Stimulated activated CD8-positive, alpha-beta memory T cell treated with anti-CD3 and anti-CD28 coated beads, Interleukin-12 subunit alpha, Interleukin-12 subunit beta, amount 100 ng/mL, for 24 hours (primary cell): ENCODE data around the gene ZFAND6.
A peak's percentile ranks its signal among the peaks of the same experiment; 100 is the strongest.

ENCODE experiments used
- DNase-seq: peaks from one replicate; pipeline ENCODE4 v3.0.0-alpha.2; 2020; ENCODE audit errors: extremely low read depth

The ZFAND6 gene

DNA sequence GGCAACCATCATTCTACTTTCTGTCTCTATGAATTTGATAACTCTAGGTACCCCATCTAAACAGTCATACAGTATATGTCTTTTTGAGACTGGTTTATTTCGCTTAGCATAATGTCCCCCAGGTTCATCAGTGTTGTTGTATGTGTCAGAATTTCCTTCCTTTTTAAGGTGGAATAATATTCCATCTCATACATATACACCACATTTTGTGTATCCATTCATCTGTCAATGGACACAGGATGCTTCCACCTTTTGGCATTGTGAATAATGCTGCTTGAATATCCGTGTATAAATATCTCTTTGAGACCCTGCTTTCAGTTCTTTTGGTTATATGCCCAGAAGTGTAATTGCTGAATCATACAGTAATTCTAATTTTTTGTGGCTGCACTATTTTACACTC, 10.4 kb upstream of the ZFAND6 start:
- DNase-seq, result no peak

GRCh38 chr15:80052597-80053304, 6.7 kb upstream of the ZFAND6 start:
- no peak for DNase-seq

DNA sequence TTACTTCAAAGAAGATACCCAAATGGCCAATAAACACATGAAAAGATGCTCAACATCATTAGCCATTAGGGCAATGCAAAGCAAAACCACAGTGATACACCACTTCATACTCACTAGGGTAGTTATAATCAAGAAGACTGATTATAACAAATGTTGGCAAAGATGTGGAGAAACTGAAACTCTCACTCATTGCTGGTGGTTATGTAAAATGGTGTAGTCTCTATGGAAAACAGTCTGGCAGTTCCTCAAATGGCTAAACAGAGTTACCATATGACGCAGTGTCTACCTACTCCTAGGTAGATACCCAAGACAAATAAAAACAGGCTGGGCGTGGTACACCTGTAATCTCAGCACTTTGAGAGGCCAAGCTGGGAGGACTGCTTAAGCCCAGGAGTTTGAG, 3.5 kb upstream of the ZFAND6 start:
- DNase-seq, result no peak

DNA sequence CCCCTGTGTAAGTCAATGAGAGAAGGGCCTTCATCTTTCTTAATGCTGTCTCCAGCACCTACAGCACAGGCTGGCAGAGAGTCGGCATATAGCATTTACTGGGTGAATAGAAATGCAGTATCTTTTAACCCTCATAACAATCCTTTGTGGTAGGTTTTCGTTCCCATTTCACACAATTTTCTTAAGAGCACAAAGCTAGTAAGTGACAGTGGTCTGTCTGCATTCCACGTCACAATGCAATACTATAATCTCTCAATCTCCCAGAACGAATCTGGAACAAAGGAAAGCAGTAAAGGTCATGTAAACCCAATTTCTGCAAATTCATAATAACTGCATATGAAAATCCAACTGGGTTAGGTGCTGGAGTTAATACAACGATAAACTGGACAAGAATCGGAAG, 1.4 kb upstream of the ZFAND6 start:
- DNase-seq, result no peak

DNA sequence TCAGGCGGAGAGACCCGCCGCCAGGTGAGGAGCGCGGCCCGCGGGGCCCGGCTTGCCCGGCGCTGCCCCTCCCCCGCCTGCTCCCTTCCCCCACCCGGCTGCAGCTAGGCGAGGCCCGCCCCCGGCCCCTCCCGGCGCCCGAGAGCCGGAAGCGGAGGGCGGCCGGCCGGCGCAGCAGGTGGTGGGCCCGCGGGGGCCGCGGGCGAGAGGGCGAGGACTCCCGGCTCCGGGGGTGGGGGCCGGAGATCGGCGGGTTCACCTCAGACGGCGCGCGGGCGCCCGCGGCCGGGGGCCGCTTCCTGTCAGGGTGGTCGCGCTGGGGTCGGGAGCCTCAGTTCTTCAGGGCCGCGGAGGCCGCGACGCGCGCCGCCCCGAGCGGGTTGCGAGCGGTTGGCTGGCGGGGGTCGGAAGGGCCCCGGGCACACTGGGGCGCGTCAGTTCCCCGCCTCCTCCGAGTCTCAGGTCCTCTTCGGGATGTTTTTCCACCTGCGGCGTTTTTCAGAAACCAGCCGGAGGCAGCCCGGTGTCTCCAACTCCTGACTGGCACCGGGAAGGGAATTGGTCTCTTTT, 395 bp downstream of the ZFAND6 start:
- DNase-seq, result peak; percentile 58

- DNase-seq, result no peak
Measured at GRCh38 chr15:80060356-80061006, 1.0 kb downstream of the ZFAND6 start.

DNA sequence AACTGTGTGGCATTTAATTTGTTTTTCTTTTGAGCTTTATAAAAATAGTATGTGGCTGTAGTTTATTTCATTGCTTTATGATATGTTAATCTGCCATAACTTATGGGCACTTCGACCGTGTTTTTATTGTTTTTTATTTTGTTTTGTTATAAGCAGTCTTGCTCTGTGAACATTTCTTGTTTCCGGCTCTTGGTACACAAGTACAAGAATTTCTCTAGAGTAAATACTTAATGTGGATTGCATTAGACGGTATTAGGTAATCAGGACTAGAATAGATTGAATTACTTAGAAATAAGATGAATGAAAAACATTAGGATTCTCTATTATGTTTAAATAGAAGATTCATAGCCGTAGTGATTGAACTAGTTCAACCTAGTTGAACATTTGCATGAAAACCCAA, 2.1 kb downstream of the ZFAND6 start:
- DNase-seq, result no peak

GRCh38 chr15:80066912-80067311, 7.4 kb downstream of the ZFAND6 start:
- no peak for DNase-seq

DNA sequence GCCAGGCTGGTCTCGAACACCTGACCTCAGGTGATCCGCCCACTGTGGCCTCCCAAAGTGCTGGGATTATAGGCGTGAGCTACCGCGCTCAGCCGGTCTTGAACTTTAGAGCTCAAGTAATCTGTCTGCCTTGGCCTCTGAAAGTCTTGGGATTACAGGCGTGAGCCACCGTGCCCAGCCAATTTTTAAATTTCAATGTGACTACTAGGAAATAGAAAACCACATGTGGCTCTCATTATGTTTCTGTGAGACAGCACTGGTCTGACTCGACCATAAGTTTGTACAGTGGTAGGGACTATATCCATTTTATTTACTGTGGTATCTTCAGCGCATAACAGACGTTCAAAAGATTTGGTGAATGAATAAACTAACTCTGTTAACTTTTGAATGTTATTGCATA, 9.1 kb downstream of the ZFAND6 start:
- no peak for DNase-seq

DNA sequence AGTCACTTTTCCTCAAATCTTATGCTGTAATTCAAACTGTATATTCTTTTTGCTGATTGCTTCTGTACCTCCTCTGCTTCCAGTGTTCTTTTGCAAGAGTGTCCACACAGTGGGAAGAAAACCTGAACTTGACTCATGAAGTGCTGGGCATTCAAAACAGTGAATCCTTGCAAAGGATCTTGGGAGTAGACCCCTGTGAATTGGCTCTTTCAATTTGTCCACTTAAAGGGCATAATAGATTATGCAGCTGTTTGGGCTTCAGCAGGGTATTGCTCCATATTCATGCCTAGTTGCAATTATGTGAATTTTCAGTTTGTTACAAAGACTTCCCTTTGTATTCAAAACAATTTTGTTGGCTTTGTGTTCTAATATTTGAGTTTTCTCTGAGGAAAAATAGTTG, 11.4 kb downstream of the ZFAND6 start:
- DNase-seq, result no peak

DNA sequence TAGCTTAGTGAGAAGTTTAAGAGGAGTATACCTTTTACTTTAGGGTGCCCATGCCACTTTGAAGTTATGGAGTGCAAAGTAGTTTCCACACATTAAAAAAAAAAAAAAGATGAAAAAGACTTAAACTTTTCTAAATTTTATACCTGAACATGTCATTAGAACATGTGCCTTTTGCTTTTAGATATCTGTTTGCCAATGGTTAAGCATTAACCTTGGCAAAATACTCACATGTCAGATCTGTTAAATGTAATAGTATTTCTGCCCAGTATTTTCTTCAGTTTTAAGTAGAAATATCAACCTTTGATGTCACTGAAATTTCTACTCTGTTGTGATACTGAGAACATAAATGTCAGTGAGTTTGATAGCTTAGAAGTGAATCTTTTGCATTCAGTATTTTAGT, 12.2 kb downstream of the ZFAND6 start:
- no peak for DNase-seq

- no peak for DNase-seq
Measured at GRCh38 chr15:80072285-80072994, 13.0 kb downstream of the ZFAND6 start.

GRCh38 chr15:80073197-80073596, 13.7 kb downstream of the ZFAND6 start:
- no peak for DNase-seq

GRCh38 chr15:80076321-80077318, 17.1 kb downstream of the ZFAND6 start:
- DNase-seq, result no peak

GRCh38 chr15:80081390-80081789, 21.9 kb downstream of the ZFAND6 start:
- no peak for DNase-seq

DNA sequence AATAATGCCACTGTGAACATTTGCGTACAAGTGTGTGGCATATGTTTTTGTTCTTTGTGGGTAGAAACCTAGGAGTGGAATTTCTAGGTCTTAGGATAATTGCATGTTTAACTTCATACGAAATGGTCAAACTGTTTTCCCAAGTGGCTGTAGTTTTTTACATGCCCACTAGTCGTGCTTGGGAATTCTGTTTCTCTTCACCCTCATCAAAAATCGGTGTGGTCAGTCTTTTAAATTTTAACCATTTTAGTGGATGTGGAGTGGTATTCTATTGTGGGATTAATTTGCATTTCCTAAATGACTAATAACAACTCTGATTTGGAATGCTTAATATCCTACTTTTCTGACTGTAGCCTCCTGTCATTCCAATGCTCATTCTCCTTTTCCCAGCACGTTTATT, 27.6 kb downstream of the ZFAND6 start:
- DNase-seq, result no peak

- no peak for DNase-seq
Measured at GRCh38 chr15:80090041-80090440, 30.6 kb downstream of the ZFAND6 start.

DNA sequence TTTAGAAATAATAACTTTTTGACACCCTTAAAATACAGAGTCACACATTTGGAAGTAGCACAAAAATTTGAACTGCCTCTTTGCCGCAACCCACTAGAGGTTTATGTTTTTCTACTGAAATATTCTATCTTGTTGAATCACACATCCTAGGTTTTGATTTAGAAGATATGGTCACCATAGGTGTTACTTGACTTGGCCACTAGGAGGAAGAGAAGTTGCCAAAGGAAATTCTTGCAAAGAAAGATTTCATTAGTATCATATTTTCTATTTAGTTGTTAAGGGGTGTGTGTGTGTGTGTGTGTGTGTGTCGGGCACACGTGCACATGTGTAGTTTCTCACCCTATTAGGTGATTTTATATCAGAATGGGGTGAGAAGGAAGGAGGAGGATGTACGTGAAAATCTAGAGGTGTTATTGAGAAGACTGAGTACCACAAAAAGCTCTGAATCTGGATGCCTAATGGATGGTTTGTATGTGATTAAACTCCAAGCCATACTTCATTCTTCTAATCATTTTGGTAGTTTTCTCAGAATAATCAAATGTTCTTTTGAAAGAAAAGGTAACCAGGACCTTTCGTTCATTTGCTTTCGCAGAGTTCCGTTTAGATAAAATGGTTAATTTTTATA, 31.5 kb downstream of the ZFAND6 start:
- DNase-seq, result no peak

- no peak for DNase-seq
Measured at GRCh38 chr15:80093854-80094418, 34.5 kb downstream of the ZFAND6 start.

DNA sequence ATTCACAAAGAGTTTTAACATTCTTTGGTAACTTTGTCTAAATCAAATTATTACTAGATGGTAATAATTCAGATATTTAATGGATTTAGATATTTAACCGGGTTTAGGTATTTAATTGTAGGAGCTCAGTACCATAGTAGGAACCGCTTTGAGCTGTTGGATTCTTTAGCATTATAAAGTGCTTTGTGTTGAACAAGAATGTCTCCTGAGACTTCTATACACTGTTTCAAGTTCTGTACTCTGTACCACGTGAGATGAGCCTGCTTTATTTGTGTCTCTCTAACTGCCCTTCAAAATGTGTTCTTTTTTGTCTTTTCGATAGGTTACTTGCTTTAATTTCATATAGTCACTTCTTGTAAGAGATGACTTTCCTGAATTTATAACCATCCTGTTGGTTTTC, 36.0 kb downstream of the ZFAND6 start:
- DNase-seq, result no peak

DNA sequence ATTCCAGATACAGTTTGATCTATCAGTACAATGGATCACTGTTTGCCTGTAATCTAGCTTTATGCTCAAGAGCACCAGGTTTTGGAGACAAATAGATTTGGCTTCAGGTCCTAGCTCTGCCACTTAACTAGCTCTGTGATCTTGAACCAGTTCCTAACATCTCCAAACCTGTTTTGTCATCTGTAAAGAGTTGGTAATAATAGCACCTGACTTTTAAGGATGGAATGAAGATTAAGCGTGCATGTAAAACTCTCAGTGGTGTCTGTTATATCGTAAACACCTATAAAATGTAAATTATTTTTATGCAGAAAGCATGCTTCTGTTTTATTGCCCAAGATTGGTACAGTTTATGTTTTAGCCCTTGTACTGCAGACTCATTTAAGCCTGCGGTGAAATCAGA, 36.5 kb downstream of the ZFAND6 start:
- no peak for DNase-seq
